ENCODE data around the gene NUP133. TPM values are rescaled to one million over a fixed set of nuclear protein-coding genes. Genes with fewer than 3 reads are reported as not detected.

NUP133 gene
- polyA plus RNA-seq, 1 experiment: 29.6 TPM

DNA sequence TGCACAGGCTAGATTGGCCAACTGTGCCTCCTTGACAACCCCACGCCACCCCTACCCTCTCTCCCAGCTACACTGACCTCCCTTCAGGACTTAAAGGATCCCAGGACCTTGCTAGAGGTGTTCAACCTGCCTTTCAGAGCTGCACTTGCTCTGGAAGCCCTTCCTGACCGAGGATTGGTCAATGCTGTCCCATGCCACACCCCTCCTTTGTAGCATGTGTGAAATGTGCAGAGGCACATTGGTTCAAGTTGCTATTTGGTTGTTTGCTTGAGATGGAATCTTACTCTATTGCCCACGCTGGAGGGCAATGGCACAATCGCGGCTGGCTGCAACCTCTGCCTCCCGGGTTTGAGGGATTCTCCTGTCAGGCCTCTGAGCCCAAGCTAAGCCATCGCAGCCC, 96.1 kb downstream of the NUP133 start:
- TF ChIP-seq, protein P1, sequence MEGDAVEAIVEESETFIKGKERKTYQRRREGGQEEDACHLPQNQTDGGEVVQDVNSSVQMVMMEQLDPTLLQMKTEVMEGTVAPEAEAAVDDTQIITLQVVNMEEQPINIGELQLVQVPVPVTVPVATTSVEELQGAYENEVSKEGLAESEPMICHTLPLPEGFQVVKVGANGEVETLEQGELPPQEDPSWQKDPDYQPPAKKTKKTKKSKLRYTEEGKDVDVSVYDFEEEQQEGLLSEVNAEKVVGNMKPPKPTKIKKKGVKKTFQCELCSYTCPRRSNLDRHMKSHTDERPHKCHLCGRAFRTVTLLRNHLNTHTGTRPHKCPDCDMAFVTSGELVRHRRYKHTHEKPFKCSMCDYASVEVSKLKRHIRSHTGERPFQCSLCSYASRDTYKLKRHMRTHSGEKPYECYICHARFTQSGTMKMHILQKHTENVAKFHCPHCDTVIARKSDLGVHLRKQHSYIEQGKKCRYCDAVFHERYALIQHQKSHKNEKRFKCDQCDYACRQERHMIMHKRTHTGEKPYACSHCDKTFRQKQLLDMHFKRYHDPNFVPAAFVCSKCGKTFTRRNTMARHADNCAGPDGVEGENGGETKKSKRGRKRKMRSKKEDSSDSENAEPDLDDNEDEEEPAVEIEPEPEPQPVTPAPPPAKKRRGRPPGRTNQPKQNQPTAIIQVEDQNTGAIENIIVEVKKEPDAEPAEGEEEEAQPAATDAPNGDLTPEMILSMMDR (IDR thresholded peaks at IDR 0.05; ENCODE audit: low read depth, low read length): no peak
- Histone ChIP-seq H3K27me3 (ENCODE audit: control insufficient read depth, insufficient read depth, low read length) (peaks cover 23% of the 10 kb centered on the region), H3K4me3 (ENCODE audit: low read depth, low read length) (no peak overlapping the region), H3K27ac (ENCODE audit: low read depth, low read length) (no peak overlapping the region), H3K9me3 (ENCODE audit: control insufficient read depth, insufficient read depth, low read length) (no peaks in the 10 kb centered on the region; the same call in 1 of the 2 replicates)
- ChIA-PET POLR2A (no interaction called here), CTCF (interaction anchor here (0.6 kb wide), 1 partner anchor 156 kb away, joined by 3 read pairs; no protein-coding TSS in a partner anchor)
- DNase-seq (ENCODE audit: low read depth, low spot score): no peak

DNA sequence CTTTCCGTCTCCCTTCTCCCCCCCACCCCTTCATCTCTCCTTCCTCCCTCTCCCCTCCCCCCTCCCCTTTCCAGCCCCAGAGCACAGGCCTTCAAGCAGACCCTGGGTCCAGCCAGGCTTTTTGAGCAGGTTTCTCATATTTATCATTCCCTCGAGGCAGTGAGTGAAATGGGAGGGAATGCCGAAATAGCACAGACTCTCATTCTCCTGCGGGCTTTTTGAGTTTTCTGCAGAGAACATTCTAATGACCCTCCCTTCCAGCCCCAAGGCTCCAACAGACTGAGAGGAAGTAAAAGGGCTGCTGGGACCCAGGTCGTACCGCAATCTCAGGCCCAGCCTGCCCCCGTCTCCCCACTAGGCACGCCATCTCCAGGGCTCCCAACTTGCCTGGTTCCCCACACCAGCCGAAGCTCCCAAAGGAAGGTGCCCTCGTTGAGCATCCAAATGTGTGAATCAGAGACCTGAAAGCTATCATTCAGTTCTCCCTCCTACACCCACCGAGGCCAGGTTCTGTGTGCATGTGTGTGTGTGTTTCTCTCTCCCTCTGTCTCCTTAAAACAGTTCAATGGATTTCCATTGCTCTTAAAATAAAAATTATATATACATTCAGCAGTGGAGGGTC, 96.6 kb downstream of the NUP133 start:
- Histone ChIP-seq H3K4me3 (ENCODE audit: low read depth, low read length) (no peak overlapping the region), H3K27ac (ENCODE audit: low read depth, low read length) (no peak overlapping the region), H3K9me3 (ENCODE audit: control insufficient read depth, insufficient read depth, low read length) (no peaks in the 10 kb centered on the region; the same call in 1 of the 2 replicates), H3K27me3 (ENCODE audit: control insufficient read depth, insufficient read depth, low read length) (peaks cover 28% of the 10 kb centered on the region)
- POLR2A ChIA-PET: no interaction called here
- TF ChIP-seq, protein P1 (IDR thresholded peaks at IDR 0.05; ENCODE audit: low read depth, low read length): no peak
- DNase-seq (ENCODE audit: low read depth, low spot score): no peak
- CTCF ChIA-PET: interaction anchor here (0.6 kb wide), 1 partner anchor 155 kb away, joined by 3 read pairs; no protein-coding TSS in a partner anchor

DNA sequence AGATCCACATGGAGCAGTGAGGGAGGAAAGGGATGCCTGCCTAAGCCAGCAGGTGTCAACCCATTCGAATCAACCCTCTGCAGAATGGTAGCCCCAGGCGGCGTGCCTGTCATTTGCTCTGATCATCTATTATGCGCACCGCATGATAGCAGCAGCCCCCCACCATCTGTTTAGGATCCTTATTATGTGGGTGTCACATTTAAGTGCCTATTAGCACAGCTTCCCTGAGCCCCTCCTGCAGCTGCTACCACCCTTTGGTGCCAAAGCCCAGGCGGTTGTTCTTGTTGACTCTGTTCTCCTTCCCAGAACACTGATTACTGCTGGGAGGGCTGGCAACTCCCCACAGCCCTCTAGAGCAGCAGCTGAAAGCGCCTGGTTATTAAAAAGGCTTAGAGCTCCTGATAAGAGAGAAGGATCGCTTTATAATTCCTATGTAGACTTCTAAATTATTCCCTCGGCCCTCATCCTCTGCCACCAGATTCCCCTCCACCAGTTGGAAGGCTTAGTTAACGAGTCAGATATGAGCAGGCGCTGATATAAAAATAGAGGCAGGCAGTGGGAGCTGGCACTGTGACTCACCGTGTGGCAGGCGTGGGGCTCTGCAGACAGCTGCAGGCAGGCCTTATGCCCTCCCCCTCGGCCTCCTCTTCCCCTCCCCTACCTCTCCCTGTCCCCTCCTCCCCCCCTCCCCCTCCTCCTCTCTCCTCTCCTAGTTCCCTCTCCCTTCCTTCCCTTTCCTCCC, 97.3 kb downstream of the NUP133 start:
- H3K9me3 ChIP-seq (ENCODE audit: control insufficient read depth, insufficient read depth, low read length): no peaks in the 10 kb centered on the region; the same call in 1 of the 2 replicates
- no peak overlapping the region for H3K4me3 ChIP-seq (ENCODE audit: low read depth, low read length)
- ChIA-PET CTCF (interaction anchor here (0.6 kb wide), 1 partner anchor 204 kb away, joined by 6 read pairs; no protein-coding TSS in a partner anchor), POLR2A (no interaction called here)
- TF ChIP-seq, protein P1 (IDR thresholded peaks at IDR 0.05; ENCODE audit: low read depth, low read length): no peak
- H3K27ac ChIP-seq (ENCODE audit: low read depth, low read length): no peak overlapping the region
- peaks cover 34% of the 10 kb centered on the region for H3K27me3 ChIP-seq (ENCODE audit: control insufficient read depth, insufficient read depth, low read length)
- no peak for DNase-seq (ENCODE audit: low read depth, low spot score)

DNA sequence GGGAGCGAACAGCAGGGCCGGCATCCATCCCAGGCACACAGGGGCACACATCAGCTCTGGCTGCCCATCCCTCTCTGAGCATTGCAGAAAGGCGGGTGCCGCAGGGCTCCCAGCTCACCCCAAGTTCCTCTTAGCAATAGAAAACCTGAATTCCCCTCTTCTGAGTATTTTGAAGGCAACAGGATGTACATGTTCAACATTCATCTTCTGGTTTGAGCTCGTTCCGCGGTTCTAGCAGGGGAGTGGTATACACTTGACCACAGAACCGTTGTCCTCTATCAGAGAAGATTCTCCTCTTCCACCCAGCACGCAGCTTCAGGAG, 97.8 kb downstream of the NUP133 start:
- TF ChIP-seq, protein P1 (IDR thresholded peaks at IDR 0.05; ENCODE audit: low read depth, low read length): no peak
- H3K4me3 ChIP-seq (ENCODE audit: low read depth, low read length): no peak overlapping the region
- CTCF ChIA-PET: interaction anchor here (0.6 kb wide), 1 partner anchor 205 kb away, joined by 6 read pairs; no protein-coding TSS in a partner anchor
- H3K27me3 ChIP-seq (ENCODE audit: control insufficient read depth, insufficient read depth, low read length): peaks cover 39% of the 10 kb centered on the region
- DNase-seq (ENCODE audit: low read depth, low spot score): no peak
- POLR2A ChIA-PET: no interaction called here
- no peaks in the 10 kb centered on the region; the same call in 1 of the 2 replicates for H3K9me3 ChIP-seq (ENCODE audit: control insufficient read depth, insufficient read depth, low read length)
- H3K27ac ChIP-seq (ENCODE audit: low read depth, low read length): no peak overlapping the region
